Inferior parietal cortex (tissue), 1 donor: ENCODE measurements around the gene CALR3.
"Not testable (repeated sequence)": the region's sequence is repeated elsewhere in the genome, so short reads cannot be mapped to it uniquely, and the experiment has no call there.

Experiments
- DNase-seq: peaks from one replicate; pipeline ENCODE4 v3.0.0-alpha.2; 2016; ENCODE audit errors: extremely low spot score

Gene CALR3

GRCh38 chr19:16457954-16458331 is 38.0 kb downstream of the CALR3 start:
- no peak for DNase-seq

- no peak for DNase-seq
Observed at GRCh38 chr19:16457195-16457953, 38.6 kb downstream of the CALR3 start.

- no peak for DNase-seq
Observed at GRCh38 chr19:16456652-16457194, 39.2 kb downstream of the CALR3 start.

GRCh38 chr19:16455489-16455888 is 40.5 kb downstream of the CALR3 start:
- no peak for DNase-seq

GRCh38 chr19:16454351-16454918 is 41.5 kb downstream of the CALR3 start:
- DNase-seq = no peak

- no peak for DNase-seq
Observed at GRCh38 chr19:16452325-16452724, 43.6 kb downstream of the CALR3 start.

GRCh38 chr19:16449330-16449961 is 46.5 kb downstream of the CALR3 start:
- no peak for DNase-seq

- not testable (repeated sequence) for DNase-seq
Observed at GRCh38 chr19:16448872-16449271, 47.1 kb downstream of the CALR3 start.

GRCh38 chr19:16446724-16447368 is 49.1 kb downstream of the CALR3 start:
- DNase-seq = no peak

- DNase-seq = no peak
Observed at GRCh38 chr19:16446108-16446723, 49.8 kb downstream of the CALR3 start.

- no peak for DNase-seq
Observed at GRCh38 chr19:16445238-16446107, 50.5 kb downstream of the CALR3 start.

GRCh38 chr19:16444269-16444600 is 51.7 kb downstream of the CALR3 start:
- DNase-seq = no peak

GRCh38 chr19:16442386-16443276 is 53.3 kb downstream of the CALR3 start:
- no peak for DNase-seq

- no peak for DNase-seq
Observed at GRCh38 chr19:16441661-16442162, 54.3 kb downstream of the CALR3 start.

GRCh38 chr19:16436780-16437332 is 59.1 kb downstream of the CALR3 start:
- DNase-seq = no peak

- peak; percentile 44 for DNase-seq
Observed at GRCh38 chr19:16435999-16436650, 59.8 kb downstream of the CALR3 start.

GRCh38 chr19:16435238-16435917 is 60.6 kb downstream of the CALR3 start:
- DNase-seq = peak; percentile 52

- no peak for DNase-seq
Observed at GRCh38 chr19:16433986-16434385, 62.0 kb downstream of the CALR3 start.
